Activated naive CD4-positive, alpha-beta T cell treated with anti-CD3 and anti-CD28 coated beads for 36 hours (primary cell): ENCODE data around the gene CAMK2D. TPM values are rescaled to one million over a fixed set of nuclear protein-coding genes. Genes with fewer than 3 reads are reported as not detected.
A peak's percentile ranks its signal among the peaks of the same experiment; 100 is the strongest.
"Not testable (repeated sequence)": the region's sequence is repeated elsewhere in the genome, so short reads cannot be mapped to it uniquely, and the experiment has no call there.

Experiments used
- CTCF ChIA-PET: fragments of 350-600 bp; sonication (Branson Sonifier 250); formaldehyde crosslinking; loops from one replicate; lab custom pipeline; 2021; ENCODE audit warnings: antibody characterized with exemption; lab: Charles Lee
- DNase-seq: peaks from one replicate; pipeline ENCODE4 v3.0.0-alpha.2; 2020
- H3K27ac Mint-ChIP-seq: one replicate; pipeline ENCODE4 v1.8.0; 2021; ENCODE audit warnings: mild to moderate bottlenecking, mixed read lengths
- H3K27me3 Mint-ChIP-seq: one replicate; pipeline ENCODE4 v1.8.0; 2021; ENCODE audit warnings: low read depth, mixed read lengths
- H3K36me3 Mint-ChIP-seq: one replicate; pipeline ENCODE4 v1.8.0; 2021; ENCODE audit warnings: low read depth, mixed read lengths
- H3K4me1 Mint-ChIP-seq: one replicate; pipeline ENCODE4 v1.8.0; 2021; ENCODE audit warnings: low read depth, mixed read lengths
- H3K4me3 Mint-ChIP-seq: one replicate; pipeline ENCODE4 v1.8.0; 2021; ENCODE audit warnings: mild to moderate bottlenecking, moderate library complexity, mixed read lengths
- H3K9me3 Mint-ChIP-seq: one replicate; pipeline ENCODE4 v1.8.0; 2021; ENCODE audit warnings: mixed read lengths
- intact Hi-C: fragments of 100-400 bp; cut with micrococcal nuclease; formaldehyde crosslinking; loops from one replicate; pipeline ENCODE4 v1.15.1; 2023
- total RNA-seq, 2 experiments: library from RNA; stranded (reverse); gene quantifications; one replicate each; pipeline ENCODE4 v1.2.3, GENCODE V29; 2021

Gene CAMK2D
- total RNA-seq, 2 experiments from 2014 or later: 75.7 to 78.3 TPM

DNA sequence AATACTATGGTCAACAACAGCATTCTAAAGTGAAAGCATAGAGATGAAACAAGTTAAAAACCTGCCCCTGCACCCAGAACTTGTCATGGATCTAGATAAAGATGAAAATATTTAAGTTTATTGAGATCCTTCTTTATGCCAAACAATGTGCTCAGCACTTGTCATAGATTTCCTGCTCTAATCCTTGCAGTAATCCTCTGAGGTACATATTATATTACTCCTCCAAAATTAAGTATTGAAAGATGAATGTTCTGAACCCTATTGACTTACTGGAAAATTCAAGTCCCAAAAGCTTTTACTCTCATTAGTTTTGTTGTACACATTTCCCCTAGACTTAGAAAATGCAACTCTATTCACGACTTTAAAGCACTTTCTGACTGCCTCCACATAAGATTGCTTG, 35.6 kb downstream of the CAMK2D start:
- Mint-ChIP-seq H3K4me1 (peaks cover 56% of the 10 kb centered on the region), H3K27ac (no peak overlapping the region), H3K27me3 (no peaks in the 10 kb centered on the region), H3K36me3 (peaks cover 21% of the 10 kb centered on the region), H3K9me3 (no peaks in the 10 kb centered on the region), H3K4me3 (no peak overlapping the region)
- DNase-seq: no peak
- CTCF ChIA-PET: no interaction called here
- intact Hi-C loops: no loop called here

- CTCF ChIA-PET: no interaction called here
- H3K9me3 Mint-ChIP-seq: no peaks in the 10 kb centered on the region
- H3K27ac Mint-ChIP-seq: no peak overlapping the region
- H3K4me1 Mint-ChIP-seq: peaks cover 33% of the 10 kb centered on the region
- intact Hi-C loops: no loop called here
- no peak overlapping the region for H3K4me3 Mint-ChIP-seq
- DNase-seq: no peak
- peaks cover 24% of the 10 kb centered on the region for H3K36me3 Mint-ChIP-seq
- no peaks in the 10 kb centered on the region for H3K27me3 Mint-ChIP-seq
Observed at GRCh38 chr4:113718252-113718651, 43.3 kb downstream of the CAMK2D start.

DNA sequence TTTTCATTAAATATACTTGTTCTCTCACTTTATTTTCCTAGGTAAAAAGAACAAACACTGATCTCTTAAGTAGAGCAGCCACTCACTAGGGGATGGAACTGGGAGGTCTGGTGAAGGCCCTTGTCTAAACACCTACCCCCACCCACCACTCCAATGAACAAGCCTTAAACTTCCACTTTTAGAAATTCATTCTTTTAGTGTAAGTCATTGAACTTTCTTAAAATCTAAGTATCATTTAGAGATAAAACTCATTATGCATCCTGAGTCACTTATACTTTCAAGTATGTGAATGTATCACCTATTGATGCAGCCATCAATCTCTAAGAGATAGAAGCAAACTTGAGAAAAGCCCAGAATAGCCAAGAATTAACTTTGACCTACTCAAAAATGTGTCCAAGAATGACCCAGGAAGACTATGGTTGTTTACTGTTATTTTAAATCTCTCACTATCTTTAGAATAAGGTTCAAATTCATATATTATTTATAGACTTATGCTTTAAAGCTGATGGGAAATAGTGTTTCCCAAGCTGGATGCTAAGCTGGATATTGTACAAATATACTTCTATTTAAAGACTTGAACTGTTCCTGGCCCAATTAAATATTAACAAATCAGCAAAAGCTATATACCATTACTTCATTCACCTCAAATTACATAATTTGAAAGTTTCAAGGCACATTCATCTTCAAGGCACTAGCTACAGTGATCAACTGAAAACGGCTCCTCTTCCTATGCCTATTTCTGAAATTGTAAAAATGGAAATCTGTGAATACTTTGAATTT, 49.5 kb downstream of the CAMK2D start:
- Mint-ChIP-seq H3K9me3 (no peaks in the 10 kb centered on the region), H3K27ac (peak overlapping the region; percentile 24), H3K27me3 (no peaks in the 10 kb centered on the region), H3K4me1 (peaks cover 51% of the 10 kb centered on the region), H3K36me3 (peaks cover 11% of the 10 kb centered on the region), H3K4me3 (no peak overlapping the region)
- CTCF ChIA-PET: no interaction called here
- intact Hi-C loops: loop anchor here (2.0 kb wide), 1 partner anchor 19 kb away; no protein-coding TSS in a partner anchor
- DNase-seq: no peak

DNA sequence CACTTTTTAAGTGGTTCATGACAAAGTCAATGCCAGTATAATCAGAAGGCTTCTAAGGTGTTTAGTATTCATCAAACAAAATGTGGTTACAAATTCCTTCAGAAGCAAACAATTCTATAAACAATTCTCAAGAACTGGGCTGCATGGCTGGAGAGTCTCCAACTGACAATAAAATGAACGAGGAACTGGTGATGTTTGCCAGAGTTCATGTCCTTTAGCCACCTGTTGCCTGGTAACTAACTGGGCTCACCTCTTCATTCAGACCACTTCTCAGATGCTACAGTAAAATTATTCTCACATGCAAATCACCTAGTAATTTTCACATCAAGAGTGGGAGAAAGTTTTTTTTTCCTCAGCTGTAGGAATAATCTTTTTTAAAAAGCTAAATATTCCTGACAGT, 53.3 kb downstream of the CAMK2D start:
- intact Hi-C loops: no loop called here
- DNase-seq: no peak
- no peaks in the 10 kb centered on the region for H3K9me3 Mint-ChIP-seq
- peaks cover 56% of the 10 kb centered on the region for H3K4me1 Mint-ChIP-seq
- H3K27me3 Mint-ChIP-seq: no peaks in the 10 kb centered on the region
- peaks cover 7% of the 10 kb centered on the region for H3K36me3 Mint-ChIP-seq
- H3K27ac Mint-ChIP-seq: no peak overlapping the region
- no peak overlapping the region for H3K4me3 Mint-ChIP-seq
- CTCF ChIA-PET: no interaction called here

DNA sequence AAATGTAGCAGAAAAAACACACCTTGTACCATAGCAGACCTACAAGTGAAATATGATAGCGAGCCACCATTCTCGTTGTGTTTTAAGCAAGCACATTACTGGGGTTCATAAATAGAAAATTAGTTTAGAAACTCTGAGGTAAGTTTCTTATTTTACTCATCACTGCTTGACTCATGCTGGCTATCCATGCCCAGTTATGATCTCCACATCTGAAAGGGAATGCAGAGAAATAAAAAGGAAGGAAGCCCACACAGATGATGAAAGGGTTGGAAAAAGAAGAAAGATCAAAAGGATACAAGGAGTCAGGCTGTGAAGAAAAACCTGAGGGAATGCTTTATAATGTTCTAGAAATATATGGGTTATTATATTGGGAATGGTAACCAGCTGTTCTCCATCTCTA, 54.5 kb downstream of the CAMK2D start:
- no peak overlapping the region for H3K27ac Mint-ChIP-seq
- intact Hi-C loops: no loop called here
- no peaks in the 10 kb centered on the region for H3K27me3 Mint-ChIP-seq
- H3K36me3 Mint-ChIP-seq: peaks cover 7% of the 10 kb centered on the region
- H3K9me3 Mint-ChIP-seq: no peaks in the 10 kb centered on the region
- peaks cover 53% of the 10 kb centered on the region for H3K4me1 Mint-ChIP-seq
- CTCF ChIA-PET: no interaction called here
- DNase-seq: no peak
- H3K4me3 Mint-ChIP-seq: no peak overlapping the region

GRCh38 chr4:113705097-113705496, 56.4 kb downstream of the CAMK2D start:
- CTCF ChIA-PET: interaction anchor here (0.7 to 0.8 kb wide), 2 partner anchors 10 to 73 kb away, joined by 3 read pairs; no protein-coding TSS in a partner anchor

DNA sequence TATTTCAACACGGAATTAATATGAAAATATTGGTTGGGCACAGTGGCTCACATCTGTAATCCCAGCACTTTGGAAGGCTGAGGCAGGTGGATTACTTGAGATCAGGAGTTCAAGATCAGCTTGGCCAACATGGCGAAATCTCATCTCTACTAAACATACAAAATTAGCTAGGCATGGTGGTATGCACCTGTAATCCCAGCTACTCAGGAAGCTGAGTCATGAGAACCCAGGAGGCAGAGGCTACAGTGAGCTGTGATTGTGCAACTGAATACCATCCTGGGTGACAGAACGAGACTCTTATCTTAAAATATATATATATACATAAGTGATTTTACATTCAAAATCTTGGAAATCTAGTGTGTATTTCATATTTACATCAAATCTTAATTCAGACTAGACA, 58.9 kb downstream of the CAMK2D start:
- H3K9me3 Mint-ChIP-seq, H3K27ac Mint-ChIP-seq, H3K4me3 Mint-ChIP-seq, intact Hi-C loops, DNase-seq, H3K36me3 Mint-ChIP-seq, CTCF ChIA-PET, H3K27me3 Mint-ChIP-seq: not testable (repeated sequence)
- H3K4me1 Mint-ChIP-seq: peaks cover 60% of the 10 kb centered on the region

More at GRCh38 chr4:113705097-113705496, 56.4 kb downstream of the CAMK2D start:
- H3K27ac Mint-ChIP-seq, H3K36me3 Mint-ChIP-seq, intact Hi-C loops, DNase-seq, H3K9me3 Mint-ChIP-seq, H3K27me3 Mint-ChIP-seq, H3K4me3 Mint-ChIP-seq: not testable (repeated sequence)
- peaks cover 64% of the 10 kb centered on the region for H3K4me1 Mint-ChIP-seq

DNA sequence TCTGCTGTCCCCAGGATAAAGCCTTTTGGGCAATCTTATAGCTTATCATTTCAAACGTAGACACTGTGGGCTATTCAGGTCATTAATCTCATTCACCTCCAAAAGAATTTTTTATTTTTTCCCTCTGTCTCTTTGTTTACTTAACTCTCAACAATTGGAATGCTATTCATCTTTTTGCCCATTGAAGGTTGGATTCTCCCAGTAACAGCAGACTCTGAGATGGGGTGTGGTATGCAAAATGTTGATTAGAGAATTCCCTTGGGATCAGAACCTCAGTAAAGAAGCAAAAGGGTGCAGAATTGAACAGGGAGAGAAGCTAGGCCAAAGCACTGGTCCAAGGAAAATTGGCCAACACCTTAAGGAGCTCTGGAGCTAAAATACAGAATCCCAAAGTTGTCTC, 60.4 kb downstream of the CAMK2D start:
- CTCF ChIA-PET: interaction anchor here (0.6 to 2.2 kb wide), 4 partner anchors 10 to 370 kb away, joined by 3 to 6 read pairs (median 3); no protein-coding TSS in a partner anchor

DNA sequence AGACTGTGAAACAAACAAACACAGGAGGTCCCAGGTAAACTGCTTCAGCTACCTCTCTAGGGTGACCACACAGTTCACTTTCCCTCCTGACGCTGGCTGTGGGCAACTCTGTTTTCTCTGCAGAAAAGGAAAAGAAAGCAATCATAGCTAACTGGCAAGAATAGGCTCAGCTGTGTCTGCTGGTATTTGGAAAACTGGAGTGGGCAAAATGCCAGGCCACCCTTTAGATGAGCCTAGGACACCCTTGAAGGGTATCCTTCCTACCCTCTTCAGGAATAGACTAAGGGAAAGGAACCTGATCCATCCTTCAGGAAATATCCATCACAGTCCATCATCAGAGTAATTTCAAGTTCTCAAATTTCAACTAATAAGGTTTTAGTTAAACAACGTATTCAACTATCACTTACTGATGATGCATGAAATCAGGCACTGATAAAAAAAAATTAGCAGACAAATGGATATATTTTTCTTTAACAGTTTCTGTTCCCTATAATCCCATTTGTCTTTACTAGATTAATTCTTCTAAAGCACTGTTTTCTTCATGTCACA, 60.9 kb downstream of the CAMK2D start:
- no peaks in the 10 kb centered on the region for H3K27me3 Mint-ChIP-seq
- no peaks in the 10 kb centered on the region for H3K9me3 Mint-ChIP-seq
- peaks cover 45% of the 10 kb centered on the region for H3K4me1 Mint-ChIP-seq
- intact Hi-C loops: no loop called here
- peak overlapping the region; percentile 63 for H3K27ac Mint-ChIP-seq
- no peak for DNase-seq
- H3K4me3 Mint-ChIP-seq: no peak overlapping the region
- CTCF ChIA-PET: interaction anchor here (0.6 to 2.2 kb wide), 4 partner anchors 10 to 371 kb away, joined by 3 to 6 read pairs (median 3); no protein-coding TSS in a partner anchor
- peaks cover 3% of the 10 kb centered on the region for H3K36me3 Mint-ChIP-seq

More for the DNA sequence above, 60.4 kb downstream of the CAMK2D start:
- intact Hi-C loops: no loop called here
- DNase-seq: no peak
- Mint-ChIP-seq H3K27ac (no peak overlapping the region), H3K4me1 (peaks cover 50% of the 10 kb centered on the region), H3K4me3 (no peak overlapping the region), H3K9me3 (no peaks in the 10 kb centered on the region), H3K36me3 (peaks cover 3% of the 10 kb centered on the region), H3K27me3 (no peaks in the 10 kb centered on the region)

- peaks cover 42% of the 10 kb centered on the region for H3K4me1 Mint-ChIP-seq
- intact Hi-C loops: loop anchor here (5.0 kb wide), 1 partner anchor 58 kb away; no protein-coding TSS in a partner anchor
- no peak for DNase-seq
- H3K36me3 Mint-ChIP-seq: peaks cover 3% of the 10 kb centered on the region
- no peaks in the 10 kb centered on the region for H3K9me3 Mint-ChIP-seq
- CTCF ChIA-PET: no interaction called here
- peak overlapping the region; percentile 85 for H3K27ac Mint-ChIP-seq
- no peaks in the 10 kb centered on the region for H3K27me3 Mint-ChIP-seq
- H3K4me3 Mint-ChIP-seq: no peak overlapping the region
Observed at GRCh38 chr4:113699772-113700171, 61.8 kb downstream of the CAMK2D start.

- CTCF ChIA-PET: no interaction called here
- Mint-ChIP-seq H3K36me3 (peaks cover 2% of the 10 kb centered on the region), H3K27ac (no peak overlapping the region), H3K4me1 (peaks cover 39% of the 10 kb centered on the region), H3K27me3 (no peaks in the 10 kb centered on the region), H3K9me3 (no peaks in the 10 kb centered on the region), H3K4me3 (no peak overlapping the region)
- intact Hi-C loops: loop anchor here (1.0 to 5.0 kb wide), 4 partner anchors 9 to 60 kb away; no protein-coding TSS in a partner anchor
- no peak for DNase-seq
Observed at GRCh38 chr4:113697429-113697828, 64.1 kb downstream of the CAMK2D start.

- intact Hi-C loops: loop anchor here (5.0 kb wide), 1 partner anchor 62 kb away; no protein-coding TSS in a partner anchor
- CTCF ChIA-PET: interaction anchor here (0.7 to 1.9 kb wide), 3 partner anchors 10 to 51 kb away, joined by 3 to 7 read pairs (median 3); no protein-coding TSS in a partner anchor
- Mint-ChIP-seq H3K9me3 (no peaks in the 10 kb centered on the region), H3K4me3 (no peak overlapping the region), H3K36me3 (peaks cover 12% of the 10 kb centered on the region), H3K4me1 (peaks cover 34% of the 10 kb centered on the region), H3K27me3 (no peaks in the 10 kb centered on the region), H3K27ac (no peak overlapping the region)
- DNase-seq: no peak
Observed at GRCh38 chr4:113695328-113696169, 66.0 kb downstream of the CAMK2D start.
